ENCODE results near the gene FGFR3. TPM values are rescaled to one million over a fixed set of nuclear protein-coding genes. Genes with fewer than 3 reads are reported as not detected.

Gene FGFR3
- total and polyA plus RNA-seq, 2 of the 8 experiments (the other 6 are each of a cell fraction or from before 2014, with no cell fraction given) = 9.0 to 19.5 TPM

DNA sequence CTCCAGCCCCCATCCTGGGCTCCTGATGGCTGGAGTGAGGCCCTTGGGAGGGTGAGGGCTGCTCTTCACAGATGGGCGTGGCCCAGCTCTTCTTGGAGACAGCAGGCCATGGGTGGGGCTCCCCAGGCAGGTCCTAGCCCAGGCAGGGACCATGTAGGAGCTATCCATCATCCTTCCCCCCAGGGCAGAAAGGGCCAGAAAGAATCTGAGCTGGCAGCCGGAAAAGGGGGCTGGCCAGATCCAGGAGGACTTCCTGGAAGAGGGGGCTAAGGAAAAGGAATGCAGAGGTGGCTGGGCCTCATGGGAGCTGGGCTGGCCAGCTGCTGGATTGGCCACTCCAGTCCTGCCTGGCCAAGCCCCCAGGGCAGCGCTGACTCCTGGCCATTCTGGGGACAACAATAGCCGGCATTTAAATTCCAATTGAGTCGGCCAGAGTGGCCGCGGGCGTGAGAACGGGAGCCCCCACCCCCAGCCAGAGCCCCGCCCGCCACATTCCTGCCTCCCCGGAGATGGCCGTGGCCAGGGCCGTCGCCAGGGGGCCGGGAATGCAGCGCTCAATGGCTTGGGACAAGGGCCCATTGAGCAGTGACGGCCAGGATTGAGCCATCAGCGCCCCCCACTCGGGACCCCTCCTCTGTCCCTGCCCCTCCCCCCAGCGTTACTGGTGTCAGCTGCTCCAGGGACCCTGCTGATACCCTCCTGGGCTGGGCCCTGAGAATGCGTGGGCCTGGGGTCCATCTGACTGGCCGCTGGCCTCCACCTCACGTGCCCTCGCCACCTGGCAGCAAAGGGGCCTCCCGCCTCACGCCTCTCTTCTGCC lies 15.1 kb upstream of the FGFR3 start (continued):
- TF ChIP-seq POLR2AphosphoS5 (IDR thresholded peaks at IDR 0.05; ENCODE audit: low read depth, low read length) = no peak
- no peak for TF ChIP-seq CBX8 (IDR thresholded peaks at IDR 0.05; ENCODE audit: borderline replicate concordance, low read depth, low read length)
- no peak for TF ChIP-seq SP4 (IDR thresholded peaks at IDR 0.05; ENCODE audit: low read length)
- TF ChIP-seq GTF2F1 (IDR thresholded peaks at IDR 0.05; ENCODE audit: borderline replicate concordance, low read depth, low read length) = no peak
- no peak for TF ChIP-seq JUND (IDR thresholded peaks at IDR 0.05; ENCODE audit: low read length)
- TF ChIP-seq RNF2 (IDR thresholded peaks at IDR 0.05; ENCODE audit: borderline replicate concordance, low read depth, low read length, missing control alignments, poor library complexity, severe bottlenecking) = no peak
- TF ChIP-seq, protein P1, sequence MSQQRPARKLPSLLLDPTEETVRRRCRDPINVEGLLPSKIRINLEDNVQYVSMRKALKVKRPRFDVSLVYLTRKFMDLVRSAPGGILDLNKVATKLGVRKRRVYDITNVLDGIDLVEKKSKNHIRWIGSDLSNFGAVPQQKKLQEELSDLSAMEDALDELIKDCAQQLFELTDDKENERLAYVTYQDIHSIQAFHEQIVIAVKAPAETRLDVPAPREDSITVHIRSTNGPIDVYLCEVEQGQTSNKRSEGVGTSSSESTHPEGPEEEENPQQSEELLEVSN (IDR thresholded peaks at IDR 0.05) = peak; percentile 94
- TF ChIP-seq HDAC2 (IDR thresholded peaks at IDR 0.05; ENCODE audit: borderline replicate concordance in 1 of 2, low read depth in 2 of 2, low read length in 2 of 2) = 0 out of 4 replicates have a peak, but pooled peaks of 1 of the 2 experiments have one; percentile 83
- no peak for TF ChIP-seq YY1 (IDR thresholded peaks at IDR 0.05; ENCODE audit: low read depth, low read length)
- TF ChIP-seq SIX5 (IDR thresholded peaks at IDR 0.05; ENCODE audit: low read depth, low read length) = no peak
- TF ChIP-seq, protein P2, sequence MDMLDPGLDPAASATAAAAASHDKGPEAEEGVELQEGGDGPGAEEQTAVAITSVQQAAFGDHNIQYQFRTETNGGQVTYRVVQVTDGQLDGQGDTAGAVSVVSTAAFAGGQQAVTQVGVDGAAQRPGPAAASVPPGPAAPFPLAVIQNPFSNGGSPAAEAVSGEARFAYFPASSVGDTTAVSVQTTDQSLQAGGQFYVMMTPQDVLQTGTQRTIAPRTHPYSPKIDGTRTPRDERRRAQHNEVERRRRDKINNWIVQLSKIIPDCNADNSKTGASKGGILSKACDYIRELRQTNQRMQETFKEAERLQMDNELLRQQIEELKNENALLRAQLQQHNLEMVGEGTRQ (IDR thresholded peaks at IDR 0.05; ENCODE audit: low read length) = no peak
- no peak for TF ChIP-seq GABPA (IDR thresholded peaks at IDR 0.05; ENCODE audit: borderline replicate concordance, insufficient read depth, low read length)
- TF ChIP-seq, protein P3, sequence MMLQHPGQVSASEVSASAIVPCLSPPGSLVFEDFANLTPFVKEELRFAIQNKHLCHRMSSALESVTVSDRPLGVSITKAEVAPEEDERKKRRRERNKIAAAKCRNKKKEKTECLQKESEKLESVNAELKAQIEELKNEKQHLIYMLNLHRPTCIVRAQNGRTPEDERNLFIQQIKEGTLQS (IDR thresholded peaks at IDR 0.05; ENCODE audit: insufficient read depth, low read depth, low read length) = no peak
- no peak for TF ChIP-seq FOSL1 (IDR thresholded peaks at IDR 0.05; ENCODE audit: insufficient read depth, low read depth, low read length)
- TF ChIP-seq CTBP2 (IDR thresholded peaks at IDR 0.05; ENCODE audit: borderline replicate concordance, insufficient read depth, insufficient read length, low read length) = no peak
- no peak for TF ChIP-seq TAF1 (IDR thresholded peaks at IDR 0.05; ENCODE audit: low read depth, low read length)
- TF ChIP-seq RBBP5 (IDR thresholded peaks at IDR 0.05; ENCODE audit: borderline replicate concordance, low read depth, low read length) = peak; percentile 30; the same call in 1 of the 2 replicates
- TF ChIP-seq CREB1 (IDR thresholded peaks at IDR 0.05) = peak; percentile 26; the same call in 1 of the 2 replicates
- no peak for TF ChIP-seq POLR2A (IDR thresholded peaks at IDR 0.05; ENCODE audit: control extremely low read depth in 1 of 2, low read depth in 2 of 2, low read length in 2 of 2)
- TF ChIP-seq TCF12 (IDR thresholded peaks at IDR 0.05; ENCODE audit: low read depth, low read length) = no peak
- TF ChIP-seq SIN3A (conservative IDR thresholded peaks at IDR 0.05 in 1 of 2, IDR thresholded peaks at IDR 0.05 in 1 of 2; ENCODE audit: low read depth in 1 of 2, low read length in 2 of 2) = no peak

All from H1 (cell line).